Epithelial cell of proximal tubule (primary cell): Measurements from ENCODE around the gene PTPRT. TPM values are rescaled to one million over a fixed set of nuclear protein-coding genes. Genes with fewer than 3 reads are reported as not detected.

Experiments
- DNase-seq: peaks from one replicate; pipeline ENCODE4 v3.0.0-alpha.2; 2011; ENCODE audit warnings: low read depth
- H3K4me3 ChIP-seq: 2 replicates; pipeline ENCODE4 v1.5.1; 2011; ENCODE audit warnings: low read depth, mild to moderate bottlenecking, low read length
- total RNA-seq: library from RNA; depleted of rRNA; stranded (reverse); fragments of >200 nt; gene quantifications from 2 replicates; pipeline ENCODE4 v1.2.3, GENCODE V29; 2015
- TF ChIP-seq, protein P1 (sequence below): conservative IDR thresholded peaks from 2 replicates; pipeline ENCODE4 v1.5.1; 2012; ENCODE audit warnings: low read depth, mild to moderate bottlenecking, low read length

The PTPRT gene
- total RNA-seq, 1 donor from 2014 or later, result not detected

DNA sequence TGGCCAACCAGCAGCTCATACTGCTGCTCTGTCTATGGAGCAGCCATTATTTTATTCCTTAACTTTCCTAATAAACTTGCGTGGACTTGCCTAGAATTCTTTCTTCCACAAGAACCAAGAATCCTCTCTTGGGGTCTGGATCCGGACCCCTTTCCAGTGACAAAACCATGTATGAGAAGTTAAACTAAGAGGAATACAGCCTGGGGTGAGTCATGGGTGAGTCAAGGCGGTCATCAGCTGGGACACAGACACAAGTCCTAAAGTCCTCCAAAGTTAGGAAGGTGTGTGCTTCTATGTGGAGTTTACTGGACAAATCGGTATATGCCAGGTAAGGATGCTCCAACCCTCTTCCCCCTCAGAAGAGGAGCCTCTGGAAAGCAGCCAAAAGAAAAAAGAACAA is 881.5 kb downstream of the PTPRT start:
- DNase-seq, result no peak
- TF ChIP-seq, protein P1, sequence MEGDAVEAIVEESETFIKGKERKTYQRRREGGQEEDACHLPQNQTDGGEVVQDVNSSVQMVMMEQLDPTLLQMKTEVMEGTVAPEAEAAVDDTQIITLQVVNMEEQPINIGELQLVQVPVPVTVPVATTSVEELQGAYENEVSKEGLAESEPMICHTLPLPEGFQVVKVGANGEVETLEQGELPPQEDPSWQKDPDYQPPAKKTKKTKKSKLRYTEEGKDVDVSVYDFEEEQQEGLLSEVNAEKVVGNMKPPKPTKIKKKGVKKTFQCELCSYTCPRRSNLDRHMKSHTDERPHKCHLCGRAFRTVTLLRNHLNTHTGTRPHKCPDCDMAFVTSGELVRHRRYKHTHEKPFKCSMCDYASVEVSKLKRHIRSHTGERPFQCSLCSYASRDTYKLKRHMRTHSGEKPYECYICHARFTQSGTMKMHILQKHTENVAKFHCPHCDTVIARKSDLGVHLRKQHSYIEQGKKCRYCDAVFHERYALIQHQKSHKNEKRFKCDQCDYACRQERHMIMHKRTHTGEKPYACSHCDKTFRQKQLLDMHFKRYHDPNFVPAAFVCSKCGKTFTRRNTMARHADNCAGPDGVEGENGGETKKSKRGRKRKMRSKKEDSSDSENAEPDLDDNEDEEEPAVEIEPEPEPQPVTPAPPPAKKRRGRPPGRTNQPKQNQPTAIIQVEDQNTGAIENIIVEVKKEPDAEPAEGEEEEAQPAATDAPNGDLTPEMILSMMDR, result no peak
- H3K4me3 ChIP-seq, result no peak overlapping the region

DNA sequence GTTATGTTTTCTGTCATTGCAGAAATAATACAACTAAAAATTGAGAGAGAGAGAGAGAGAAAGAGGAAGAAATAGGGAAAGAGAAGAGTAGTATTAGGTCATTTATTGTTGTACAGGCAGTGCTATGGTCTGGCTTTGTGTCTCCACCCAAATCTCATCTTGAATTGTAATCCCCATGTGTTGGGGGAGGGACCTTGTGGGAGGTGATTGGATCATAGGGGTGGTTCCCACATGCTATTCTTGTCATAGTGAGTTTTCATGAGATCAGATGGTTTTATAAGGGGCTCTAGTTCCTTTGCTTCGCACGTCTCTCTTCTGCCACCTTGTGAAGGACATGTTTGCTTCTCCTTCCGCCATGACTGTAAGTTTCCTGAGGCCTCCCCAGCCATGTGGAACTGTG is 894.1 kb downstream of the PTPRT start:
- TF ChIP-seq, protein P1, result no peak
- DNase-seq, result no peak
- no peak overlapping the region for H3K4me3 ChIP-seq

DNA sequence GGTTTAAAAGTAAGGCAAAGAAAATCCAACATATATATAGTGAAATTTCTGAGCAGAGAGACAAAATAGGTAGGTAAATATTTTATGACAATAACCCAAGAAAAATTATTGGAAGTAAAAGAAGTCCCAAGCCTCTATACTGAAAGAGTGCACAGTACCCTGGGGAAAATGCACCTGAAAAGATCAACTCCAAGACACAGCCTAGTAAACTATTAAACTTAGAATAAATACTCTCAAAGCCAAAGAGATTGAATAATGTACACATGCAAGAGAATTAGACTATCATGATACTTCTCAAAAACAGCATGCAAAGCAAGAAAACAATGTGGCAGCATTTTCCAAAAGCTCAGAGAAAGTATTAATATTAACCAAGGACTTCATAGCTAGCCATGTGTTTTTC is 894.7 kb downstream of the PTPRT start:
- no peak overlapping the region for H3K4me3 ChIP-seq
- TF ChIP-seq, protein P1, result no peak
- DNase-seq, result no peak

DNA sequence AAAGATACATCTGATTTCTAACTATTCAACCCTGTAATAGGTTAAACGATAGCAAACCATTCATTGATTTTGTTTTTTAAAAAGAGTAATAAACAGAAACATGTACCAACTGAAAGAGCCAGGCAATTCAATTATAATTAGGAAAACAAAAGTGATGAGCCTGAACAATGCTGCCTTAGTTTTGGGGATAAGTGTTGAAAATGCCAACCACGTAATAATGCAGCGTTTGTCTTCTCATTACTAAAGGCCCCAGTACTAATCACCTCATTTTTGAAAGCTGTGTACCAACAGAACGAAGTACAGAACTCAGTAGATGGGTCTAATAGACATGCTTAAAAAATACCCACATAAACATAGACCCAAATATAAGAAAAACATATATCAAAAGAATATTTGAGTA is 907.9 kb downstream of the PTPRT start:
- no peak overlapping the region for H3K4me3 ChIP-seq
- DNase-seq, result no peak
- TF ChIP-seq, protein P1, result no peak

DNA sequence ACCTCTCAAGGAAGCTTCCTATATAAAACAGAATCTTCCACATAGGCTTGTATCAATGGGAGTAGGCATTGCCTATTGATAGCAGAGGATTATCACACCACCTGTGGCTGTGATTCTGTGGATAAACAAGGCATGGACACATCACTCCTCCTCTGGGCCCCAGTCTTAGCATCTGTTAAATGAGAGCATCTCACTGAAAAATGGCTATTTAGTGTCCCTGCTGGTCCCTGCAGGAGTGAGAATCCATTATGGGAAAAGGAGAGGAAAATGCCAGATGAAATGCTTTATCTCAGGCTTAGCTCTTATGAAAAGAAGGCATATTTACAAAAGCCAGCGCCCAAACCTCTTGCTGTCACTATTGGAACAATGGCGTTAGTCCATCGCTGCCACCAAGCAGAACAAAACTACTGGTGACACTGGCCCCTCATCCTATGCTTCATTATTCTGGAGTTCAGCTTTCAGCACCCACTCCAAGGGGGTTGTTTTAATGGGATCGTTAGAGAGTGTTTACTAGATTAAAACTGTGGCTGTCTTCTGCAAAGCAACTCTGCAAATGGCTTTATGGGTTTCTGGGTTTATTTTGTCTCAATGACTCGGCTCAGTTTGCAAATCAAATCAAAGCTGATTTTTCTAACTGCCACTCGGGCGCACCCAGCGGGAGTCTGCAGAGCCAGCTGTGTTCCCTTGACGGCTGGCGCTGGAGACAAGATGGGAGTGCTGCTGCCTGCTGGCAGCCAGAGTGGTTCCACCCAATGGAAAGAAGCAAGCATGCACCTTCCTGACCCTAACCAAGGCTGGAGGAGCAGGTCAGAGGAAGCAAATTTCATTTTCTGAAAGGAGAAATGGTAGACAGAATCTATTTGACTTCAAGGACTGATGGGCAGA is 912.7 kb downstream of the PTPRT start:
- DNase-seq, result no peak
- TF ChIP-seq, protein P1, result no peak
- H3K4me3 ChIP-seq, result no peak overlapping the region

DNA sequence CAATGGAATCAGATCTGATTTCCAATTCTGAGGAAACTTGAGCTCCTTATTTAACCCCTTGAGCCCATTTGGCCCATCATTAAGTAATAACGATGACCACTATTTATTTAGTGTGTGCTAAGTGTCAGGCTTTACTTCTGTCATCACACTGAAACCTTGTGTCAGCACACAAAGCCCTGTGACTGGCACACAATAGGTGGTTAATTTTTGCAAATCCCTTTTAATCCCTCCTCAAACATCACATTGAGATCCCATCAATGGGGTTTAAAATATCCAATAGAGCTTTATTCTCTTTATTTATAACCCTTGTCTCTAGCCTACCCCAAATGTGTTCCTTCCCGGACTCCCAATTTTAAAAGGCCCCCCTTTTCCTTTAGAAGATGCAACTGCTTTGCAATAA is 914.7 kb downstream of the PTPRT start:
- TF ChIP-seq, protein P1, result no peak
- no peak overlapping the region for H3K4me3 ChIP-seq
- DNase-seq, result no peak

DNA sequence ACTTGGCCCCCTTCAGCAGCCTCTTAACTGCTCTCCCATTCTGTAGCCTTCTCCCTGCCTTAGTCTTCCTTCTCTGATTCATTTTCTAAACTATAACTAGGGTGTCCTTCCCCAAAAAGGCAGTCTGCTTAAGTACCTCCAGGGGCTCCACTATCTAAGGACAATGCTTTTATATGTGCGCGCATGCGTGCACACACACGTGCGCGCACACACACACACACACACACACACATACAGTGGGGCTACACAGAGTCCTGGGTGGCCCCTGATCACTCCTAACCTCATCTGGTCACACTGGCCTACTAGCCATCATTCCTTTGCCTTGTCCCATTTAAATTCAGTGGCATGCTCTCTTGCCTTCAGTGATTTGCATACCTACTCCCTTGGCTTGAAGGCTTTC is 917.2 kb downstream of the PTPRT start:
- DNase-seq, result no peak
- no peak overlapping the region for H3K4me3 ChIP-seq
- TF ChIP-seq, protein P1, result no peak
